ENCODE results near the gene CPSF3.

- TF ChIP-seq GATA2 (IDR thresholded peaks at IDR 0.05; ENCODE audit: low read depth, low read length) (no peak), GATA3 (IDR thresholded peaks at IDR 0.05; ENCODE audit: low read depth, low read length) (no peak)
These were observed 23.0 kb upstream of the CPSF3 start for GRCh38 chr2:9400268-9401058.

Data from SH-SY5Y (cell line).